Activated CD8-positive, alpha-beta T cell treated with anti-CD3 and anti-CD28 coated beads, Interleukin-2, amount 10 ng/mL, durations not matched to agents 7 days and 5 days (primary cell): ENCODE data around the gene PTMA. TPM values are rescaled to one million over a fixed set of nuclear protein-coding genes. Genes with fewer than 3 reads are reported as not detected.

Experiments
- ATAC-seq: fragments of 150-1000 bp; cut with Tn5 transposase; one replicate; pipeline ENCODE4 v1.10.0; 2021; ENCODE audit warnings: moderate library complexity
- CTCF ChIA-PET: fragments of 350-600 bp; sonication (Branson Sonifier 250); formaldehyde crosslinking; loops from one replicate; lab custom pipeline; 2021; ENCODE audit warnings: antibody characterized with exemption; lab: Charles Lee
- POLR2A ChIA-PET: fragments of 350-600 bp; sonication (Branson Sonifier 250); formaldehyde crosslinking; loops from one replicate; lab custom pipeline; 2021; ENCODE audit warnings: antibody characterized with exemption; lab: Charles Lee
- DNase-seq: peaks from one replicate; pipeline ENCODE4 v3.0.0-alpha.2; 2020
- H3K27ac Mint-ChIP-seq: one replicate; pipeline ENCODE4 v1.8.0; 2021; ENCODE audit warnings: mild to moderate bottlenecking, mixed read lengths
- H3K27me3 Mint-ChIP-seq: one replicate; pipeline ENCODE4 v1.8.0; 2021; ENCODE audit warnings: low read depth, mixed read lengths
- H3K36me3 Mint-ChIP-seq: one replicate; pipeline ENCODE4 v1.8.0; 2021; ENCODE audit warnings: low read depth, mixed read lengths
- H3K4me1 Mint-ChIP-seq: one replicate; pipeline ENCODE4 v1.8.0; 2021; ENCODE audit warnings: low read depth, mixed read lengths
- H3K4me3 Mint-ChIP-seq: one replicate; pipeline ENCODE4 v1.8.0; 2021; ENCODE audit warnings: mild to moderate bottlenecking, mixed read lengths
- H3K9me3 Mint-ChIP-seq: one replicate; pipeline ENCODE4 v1.8.0; 2022; ENCODE audit warnings: mixed read lengths; ENCODE audit not compliant: insufficient read depth
- total RNA-seq, 2 experiments: library from RNA; stranded (reverse); gene quantifications; one replicate each; pipeline ENCODE4 v1.2.3, GENCODE V29; 2021

The PTMA gene
- total RNA-seq, 2 experiments from 2014 or later, result 1,769 to 1,842 TPM

DNA sequence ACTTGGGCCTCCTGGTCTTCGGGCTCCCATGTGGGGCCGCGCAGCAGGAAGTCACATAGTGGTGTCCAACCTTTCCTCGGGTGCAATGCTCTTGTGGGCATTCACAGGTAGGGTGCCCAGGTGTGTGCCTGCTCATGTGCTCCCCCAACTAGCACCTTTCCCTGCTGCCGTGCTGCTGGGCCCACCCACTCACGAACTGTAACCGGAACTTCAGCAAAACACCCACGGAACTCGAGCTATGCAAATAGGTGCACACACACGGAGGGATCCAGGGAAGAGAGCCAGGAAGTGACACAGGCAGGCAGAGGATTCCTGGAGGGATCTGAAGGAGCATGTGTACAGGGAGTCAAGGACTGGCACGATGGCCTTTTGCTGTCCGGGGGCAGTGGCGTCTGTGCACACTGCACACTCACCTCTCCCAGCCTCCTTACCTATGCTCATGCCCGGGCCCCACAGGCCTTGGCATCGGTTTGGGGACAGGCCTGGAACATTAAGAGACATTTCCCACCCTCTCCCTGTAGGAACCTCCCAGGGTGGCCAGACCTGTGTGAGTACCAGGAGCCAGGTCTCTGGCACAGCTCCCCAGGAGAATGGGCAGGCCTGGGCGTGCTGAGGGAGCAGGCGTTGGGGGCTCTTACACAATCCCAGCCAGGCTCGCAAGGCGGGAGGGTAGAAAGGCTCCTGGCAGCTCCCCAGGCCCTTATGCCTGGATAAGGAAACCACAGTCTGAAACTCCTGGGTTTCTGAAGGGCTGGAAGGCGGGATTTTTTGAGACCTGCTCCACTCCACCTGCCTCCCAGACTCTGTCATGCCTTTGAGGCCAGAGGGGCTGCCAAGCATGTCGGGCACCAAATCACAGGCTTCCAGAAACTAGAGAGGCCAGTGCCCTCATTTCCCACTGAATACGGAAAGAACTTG lies 6.6 kb upstream of the PTMA start:
- ATAC-seq (no peak), DNase-seq (no peak)
- Mint-ChIP-seq H3K9me3 (no peaks in the 10 kb centered on the region), H3K27me3 (no peaks in the 10 kb centered on the region), H3K4me1 (peaks cover 16% of the 10 kb centered on the region), H3K4me3 (no peak overlapping the region), H3K36me3 (peaks cover 10% of the 10 kb centered on the region), H3K27ac (no peak overlapping the region)
- POLR2A ChIA-PET, result interaction anchor here (1.3 to 1.5 kb wide), 2 partner anchors 10 to 88 kb away, joined by 3 read pairs; no protein-coding TSS in a partner anchor
- CTCF ChIA-PET, result interaction anchor here (0.7 to 9.7 kb wide), 4 partner anchors 14 to 1332 kb away, joined by 3 to 139 read pairs (median 42); no protein-coding TSS in a partner anchor

DNA sequence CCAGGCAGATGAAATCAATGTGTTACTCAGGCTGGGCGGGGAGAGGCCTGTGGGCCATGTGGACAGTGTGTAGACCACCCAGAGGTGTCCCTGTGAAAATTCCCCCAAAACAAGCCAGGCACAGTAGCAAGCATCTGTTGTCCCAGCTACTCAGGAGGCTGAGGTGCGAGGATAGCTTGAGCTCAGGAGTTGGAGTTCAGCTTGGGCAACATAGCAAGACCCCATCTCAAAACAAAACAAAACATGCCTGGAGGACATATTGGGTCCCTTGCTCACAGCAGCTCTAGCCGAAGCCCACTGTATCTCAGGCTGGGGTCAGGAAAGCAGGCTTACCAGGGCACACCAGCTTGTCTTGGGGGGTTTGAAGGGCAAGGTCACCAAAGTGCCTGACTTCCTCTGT lies 4.3 kb upstream of the PTMA start:
- no peak for DNase-seq
- Mint-ChIP-seq H3K36me3 (peaks cover 17% of the 10 kb centered on the region), H3K27me3 (no peaks in the 10 kb centered on the region), H3K27ac (no peak overlapping the region), H3K4me3 (no peak overlapping the region), H3K4me1 (peaks cover 16% of the 10 kb centered on the region), H3K9me3 (no peaks in the 10 kb centered on the region)
- POLR2A ChIA-PET, result interaction anchor here (1.5 to 7.2 kb wide), 2 partner anchors 20 to 90 kb away, joined by 5 to 129 read pairs; no protein-coding TSS in a partner anchor
- CTCF ChIA-PET, result interaction anchor here (0.6 to 9.7 kb wide), 5 partner anchors 12 to 92 kb away, joined by 3 to 139 read pairs (median 5); no protein-coding TSS in a partner anchor
- ATAC-seq, result no peak

- H3K4me1 Mint-ChIP-seq, result peaks cover 22% of the 10 kb centered on the region
- peak overlapping the region; percentile 100 for H3K27ac Mint-ChIP-seq
- POLR2A ChIA-PET, result interaction anchor here (0.7 to 7.2 kb wide), 12 partner anchors 8 to 242 kb away, joined by 4 to 129 read pairs (median 6); partner anchors contain the start of genes COPS7B and NCL
- H3K9me3 Mint-ChIP-seq, result no peaks in the 10 kb centered on the region
- CTCF ChIA-PET, result interaction anchor here (0.5 to 9.7 kb wide), 24 partner anchors 9 to 912 kb away, joined by 3 to 139 read pairs (median 6); partner anchors contain the start of genes COPS7B and NCL
- DNase-seq, result peak; percentile 98
- peaks cover 39% of the 10 kb centered on the region for H3K36me3 Mint-ChIP-seq
- ATAC-seq, result peak; percentile 38
- no peaks in the 10 kb centered on the region for H3K27me3 Mint-ChIP-seq
- H3K4me3 Mint-ChIP-seq, result peak overlapping the region; percentile 97
Observed at GRCh38 chr2:231706731-231707624, 1.3 kb upstream of the PTMA start.

DNA sequence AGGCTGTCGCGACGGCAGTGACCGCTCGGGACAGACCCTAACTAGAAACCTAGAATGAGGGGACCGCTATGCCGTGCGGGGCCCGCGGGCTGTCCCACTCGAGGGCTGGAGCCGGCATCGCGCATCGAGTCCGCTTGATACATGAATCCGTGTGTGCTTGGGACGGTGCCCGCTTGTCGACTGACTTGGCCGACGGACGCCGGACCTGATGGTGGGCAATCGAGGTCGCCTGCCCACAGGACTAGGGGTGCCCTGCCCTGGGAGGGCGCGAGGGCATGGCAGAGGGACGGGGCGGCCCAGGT lies 749 bp upstream of the PTMA start:
- Mint-ChIP-seq H3K4me3 (peak overlapping the region; percentile 97), H3K27me3 (no peaks in the 10 kb centered on the region), H3K4me1 (peaks cover 28% of the 10 kb centered on the region), H3K9me3 (no peaks in the 10 kb centered on the region), H3K27ac (peak overlapping the region; percentile 100), H3K36me3 (peaks cover 45% of the 10 kb centered on the region)
- POLR2A ChIA-PET, result interaction anchor here (0.6 to 7.2 kb wide), 10 partner anchors 9 to 243 kb away, joined by 3 to 129 read pairs (median 6); partner anchors contain the start of genes NCL and PDE6D
- CTCF ChIA-PET, result interaction anchor here (0.9 to 9.7 kb wide), 18 partner anchors 8 to 243 kb away, joined by 3 to 139 read pairs (median 7); partner anchors contain the start of genes COPS7B and NCL
- ATAC-seq, result peak; percentile 2
- peak; percentile 62 for DNase-seq

DNA sequence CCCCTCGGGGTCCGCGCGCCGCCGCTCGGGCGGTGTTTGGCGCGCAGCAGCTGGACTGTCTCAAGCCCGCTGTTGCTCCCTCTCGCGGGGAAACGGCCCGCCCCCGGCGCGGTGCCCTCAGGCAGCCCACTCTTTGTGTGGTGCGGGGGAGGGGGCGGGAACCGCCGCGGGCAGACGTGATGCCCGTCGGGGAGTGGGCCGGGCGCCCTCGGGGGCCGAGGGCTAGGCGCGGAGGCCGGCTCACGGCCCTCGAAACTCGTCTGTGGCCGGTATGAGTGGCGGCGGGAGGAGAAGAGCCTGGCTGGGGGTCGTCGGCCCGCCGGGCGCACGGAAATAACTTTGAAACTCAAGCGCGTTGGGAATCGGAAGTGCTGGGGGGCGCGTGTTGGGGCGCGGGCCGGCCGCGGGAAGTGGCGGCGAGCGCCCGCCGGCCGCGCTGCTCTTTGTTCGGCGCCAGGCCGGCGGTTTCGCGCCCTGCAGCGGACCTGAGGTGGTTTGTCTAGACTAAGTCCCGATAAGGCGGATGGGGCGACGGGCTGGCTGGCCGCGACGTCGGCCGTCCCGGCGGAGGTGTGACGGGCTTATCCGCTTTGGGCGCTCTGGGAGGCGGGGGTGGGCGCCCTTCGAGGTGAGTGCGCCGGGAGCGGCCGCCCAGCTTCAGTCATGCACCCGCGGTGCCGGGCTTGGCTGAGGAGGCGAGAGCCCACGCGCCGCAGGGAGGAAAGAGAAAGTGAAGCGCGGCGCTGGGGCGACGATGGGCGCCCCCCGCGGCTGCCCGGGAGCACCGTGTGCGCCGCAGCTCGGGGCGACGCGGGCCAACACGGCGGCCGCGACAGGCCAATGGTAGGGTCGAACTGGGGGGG lies 679 bp downstream of the PTMA start:
- ChIA-PET CTCF (interaction anchor here (1.1 to 9.7 kb wide), 7 partner anchors 21 to 104 kb away, joined by 6 to 139 read pairs (median 12); partner anchors contain the start of gene COPS7B), POLR2A (interaction anchor here (0.8 to 7.2 kb wide), 22 partner anchors 8 to 245 kb away, joined by 3 to 129 read pairs (median 5); partner anchors contain the start of genes COPS7B and NCL)
- no peaks in the 10 kb centered on the region for H3K9me3 Mint-ChIP-seq
- peak; percentile 62 for DNase-seq
- peaks cover 58% of the 10 kb centered on the region for H3K36me3 Mint-ChIP-seq
- peaks cover 38% of the 10 kb centered on the region for H3K4me1 Mint-ChIP-seq
- peak overlapping the region; percentile 99 for H3K4me3 Mint-ChIP-seq
- ATAC-seq, result peak; percentile 2
- H3K27ac Mint-ChIP-seq, result peak overlapping the region; percentile 100
- H3K27me3 Mint-ChIP-seq, result no peaks in the 10 kb centered on the region

DNA sequence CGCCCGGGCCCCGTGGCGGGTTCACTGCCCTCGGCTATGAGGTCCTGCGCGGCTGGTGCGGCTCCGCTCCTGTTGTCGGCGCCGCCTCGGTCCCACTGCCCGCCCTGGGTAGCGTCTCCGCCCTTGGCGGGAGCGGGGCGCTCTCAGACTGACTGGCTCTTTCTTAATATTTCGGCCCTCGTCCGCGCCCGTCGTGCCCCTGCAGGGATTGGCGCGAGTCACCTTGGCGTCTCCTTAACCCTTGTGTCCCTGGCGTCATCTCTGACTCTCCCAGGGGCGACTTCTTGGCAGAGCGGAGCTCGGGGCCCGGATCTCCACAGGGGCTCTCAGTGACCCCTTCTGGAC lies 1.3 kb downstream of the PTMA start:
- CTCF ChIA-PET, result interaction anchor here (0.6 to 1.3 kb wide), 6 partner anchors 22 to 96 kb away, joined by 3 to 12 read pairs (median 4); no protein-coding TSS in a partner anchor
- H3K4me3 Mint-ChIP-seq, result peak overlapping the region; percentile 83
- DNase-seq (peak; percentile 54), ATAC-seq (no peak)
- H3K9me3 Mint-ChIP-seq, result no peaks in the 10 kb centered on the region
- H3K4me1 Mint-ChIP-seq, result peaks cover 38% of the 10 kb centered on the region
- peaks cover 61% of the 10 kb centered on the region for H3K36me3 Mint-ChIP-seq
- POLR2A ChIA-PET, result interaction anchor here (0.6 to 7.2 kb wide), 10 partner anchors 10 to 245 kb away, joined by 3 to 129 read pairs (median 10); partner anchors contain the start of gene NCL
- no peaks in the 10 kb centered on the region for H3K27me3 Mint-ChIP-seq
- H3K27ac Mint-ChIP-seq, result peak overlapping the region; percentile 96

- Mint-ChIP-seq H3K36me3 (peaks cover 61% of the 10 kb centered on the region), H3K4me3 (peak overlapping the region; percentile 83), H3K9me3 (no peaks in the 10 kb centered on the region), H3K27ac (peak overlapping the region; percentile 96), H3K27me3 (no peaks in the 10 kb centered on the region), H3K4me1 (peaks cover 40% of the 10 kb centered on the region)
- DNase-seq (peak; percentile 88), ATAC-seq (peak; percentile 25)
- ChIA-PET POLR2A (interaction anchor here (0.6 to 7.2 kb wide), 11 partner anchors 10 to 246 kb away, joined by 3 to 129 read pairs (median 5); partner anchors contain the start of gene NCL), CTCF (interaction anchor here (0.6 to 1.3 kb wide), 6 partner anchors 23 to 97 kb away, joined by 3 to 12 read pairs (median 4); no protein-coding TSS in a partner anchor)
Observed at GRCh38 chr2:231709981-231710798, 1.9 kb downstream of the PTMA start.

- DNase-seq (peak; percentile 39), ATAC-seq (no peak)
- H3K36me3 Mint-ChIP-seq, result peaks cover 54% of the 10 kb centered on the region
- H3K4me1 Mint-ChIP-seq, result peaks cover 37% of the 10 kb centered on the region
- H3K9me3 Mint-ChIP-seq, result no peaks in the 10 kb centered on the region
- H3K27ac Mint-ChIP-seq, result peak overlapping the region; percentile 92
- peak overlapping the region; percentile 83 for H3K4me3 Mint-ChIP-seq
- POLR2A ChIA-PET, result interaction anchor here (1.1 to 6.6 kb wide), 3 partner anchors 9 to 98 kb away, joined by 3 to 75 read pairs (median 3); no protein-coding TSS in a partner anchor
- CTCF ChIA-PET, result interaction anchor here (1.0 to 9.6 kb wide), 3 partner anchors 14 to 101 kb away, joined by 5 to 648 read pairs (median 267); no protein-coding TSS in a partner anchor
- H3K27me3 Mint-ChIP-seq, result no peaks in the 10 kb centered on the region
Observed at GRCh38 chr2:231710799-231711676, 2.7 kb downstream of the PTMA start.
